Endothelial cell of umbilical vein (primary cell): ENCODE measurements around the gene ADGRD2. TPM values are rescaled to one million over a fixed set of nuclear protein-coding genes. Genes with fewer than 3 reads are reported as not detected.

ENCODE experiments used
- BruUV-seq: library from RNA; stranded (reverse); fragments of 400-500 nt; replicated peaks from 2 replicates; lab custom pipeline; 2021; lab: Mats Ljungman, UMichigan
- CTCF ChIA-PET: fragments of 300-600, 350-600 bp; sonication (Branson Sonifier 250); formaldehyde crosslinking; loops from one replicate; lab custom pipeline; 2021; ENCODE audit warnings: antibody characterized with exemption, inconsistent platforms; lab: Charles Lee
- POLR2A ChIA-PET: fragments of 300-600, 350-600 bp; sonication (Branson Sonifier 250); formaldehyde crosslinking; loops from one replicate; lab custom pipeline; 2021; ENCODE audit warnings: antibody characterized with exemption, inconsistent platforms; lab: Charles Lee
- DNase-seq: peaks from one replicate; pipeline ENCODE4 v3.0.0-alpha.2; 2011; ENCODE audit warnings: low read depth, low spot score
- FAIRE-seq: peaks from 2 replicates; lab custom pipeline; 2011; peaks lifted over from hg19 to GRCh38; lab: Jason Lieb, UNC
- H2AFZ ChIP-seq: 2 replicates; pipeline ENCODE4 v1.6.0; 2012; ENCODE audit warnings: low read depth, low read length, control low read depth, inconsistent platforms
- H3K27ac ChIP-seq: 2 replicates; pipeline ENCODE4 v1.5.1; 2011; ENCODE audit warnings: low read depth, mild to moderate bottlenecking, control low read depth, low read length, moderate library complexity; ENCODE audit not compliant: insufficient read depth
- H3K27me3 ChIP-seq, 2 experiments: 2 replicates each; pipeline versions ENCODE4 v1.6.0 to v1.6.1; 2011; ENCODE audit warnings: low read length in 2 of 2, mixed read lengths in 1 of 2; ENCODE audit not compliant: control insufficient read depth in 2 of 2, insufficient read depth in 2 of 2
- H3K36me3 ChIP-seq, 2 experiments: 2 replicates in 1 of 2; 3 replicates in 1 of 2; pipeline ENCODE4 v1.5.1; 2011; ENCODE audit warnings: low read length in 2 of 2, mild to moderate bottlenecking in 1 of 2, moderate library complexity in 1 of 2; ENCODE audit not compliant: control insufficient read depth in 2 of 2, insufficient read depth in 2 of 2; ENCODE audit errors: extremely low read depth in 1 of 2
- H3K4me1 ChIP-seq: 3 replicates; pipeline ENCODE4 v1.5.1; 2011; ENCODE audit warnings: mild to moderate bottlenecking, low read length; ENCODE audit not compliant: control insufficient read depth, insufficient read depth; ENCODE audit errors: extremely low read depth
- H3K4me2 ChIP-seq: 2 replicates; pipeline ENCODE4 v1.6.1; 2011; ENCODE audit warnings: low read length, control low read depth, mixed read lengths; ENCODE audit not compliant: insufficient read depth
- H3K4me3 ChIP-seq, 3 experiments: fragments of 200-600 bp in 1 of 3; sonication (generic), shearing (Covaris generic) in 1 of 3; replicated peaks in 1 of 3; 2 replicates each; pipeline ENCODE4 v1.5.1; 2011 to 2016; ENCODE audit warnings: control low read depth in 3 of 3, low read length in 3 of 3, mild to moderate bottlenecking in 2 of 3, inconsistent platforms in 1 of 3, low read depth in 1 of 3, moderate library complexity in 1 of 3; ENCODE audit not compliant: insufficient read depth in 1 of 3
- H3K79me2 ChIP-seq: 2 replicates; pipeline ENCODE4 v1.6.0; 2012; ENCODE audit warnings: low read length, inconsistent platforms; ENCODE audit not compliant: control insufficient read depth, insufficient read depth
- H3K9ac ChIP-seq: replicated peaks from 2 replicates; pipeline ENCODE3; 2011; ENCODE audit warnings: low read length, control low read depth; ENCODE audit not compliant: insufficient read depth; ENCODE audit errors: extremely low read depth
- H3K9me1 ChIP-seq: replicated peaks from 3 replicates; pipeline ENCODE4 v1.6.0; 2011; ENCODE audit warnings: mild to moderate bottlenecking, low read length; ENCODE audit not compliant: control insufficient read depth, insufficient read depth; ENCODE audit errors: extremely low read depth
- H3K9me3 ChIP-seq: replicated peaks from 2 replicates; pipeline ENCODE4 v1.5.1; 2012; ENCODE audit warnings: low read length, inconsistent platforms; ENCODE audit not compliant: control insufficient read depth, insufficient read depth
- H4K20me1 ChIP-seq: replicated peaks from 2 replicates; pipeline ENCODE3; 2011; ENCODE audit warnings: mild to moderate bottlenecking, low read length; ENCODE audit not compliant: control insufficient read depth, insufficient read depth; ENCODE audit errors: extremely low read depth
- CTCF ChIP-seq, 2 donors: IDR thresholded peaks; 1 replicate in 1 of 2; 2 replicates in 1 of 2; pipeline ENCODE4 v1.5.1; 2011; ENCODE audit warnings: low read length in 2 of 2, mild to moderate bottlenecking in 2 of 2, moderate library complexity in 2 of 2, control low read depth in 1 of 2, inconsistent platforms in 1 of 2, low read depth in 1 of 2; ENCODE audit not compliant: insufficient read depth in 1 of 2; ENCODE audit errors: extremely low read depth in 1 of 2
- EZH2 ChIP-seq: IDR thresholded peaks from 2 replicates; pipeline ENCODE4 v1.6.1; 2012; ENCODE audit warnings: borderline replicate concordance, low read depth, mild to moderate bottlenecking, moderate library complexity, low read length, inconsistent platforms; ENCODE audit not compliant: severe bottlenecking
- FOS ChIP-seq: IDR thresholded peaks from 2 replicates; pipeline ENCODE4 v1.6.1; 2011; ENCODE audit warnings: mild to moderate bottlenecking, low read length, moderate library complexity, borderline replicate concordance; ENCODE audit not compliant: insufficient read depth
- GATA2 ChIP-seq: IDR thresholded peaks from 2 replicates; pipeline ENCODE4 v1.7.0; 2011; ENCODE audit warnings: low read depth, mild to moderate bottlenecking, moderate library complexity, mixed read lengths, low read length; ENCODE audit not compliant: insufficient read length, insufficient read depth
- JUN ChIP-seq: IDR thresholded peaks from 2 replicates; pipeline ENCODE4 v1.6.1; 2011; ENCODE audit warnings: borderline replicate concordance, low read depth; ENCODE audit not compliant: insufficient read length, insufficient read depth
- MAX ChIP-seq: IDR thresholded peaks from 2 replicates; pipeline ENCODE4 v1.6.1; 2011; ENCODE audit not compliant: insufficient read depth, insufficient read length
- MYC ChIP-seq: IDR thresholded peaks from one replicate; pipeline ENCODE4 v1.6.1; 2011; ENCODE audit warnings: mild to moderate bottlenecking, low read depth, low read length
- POLR2A ChIP-seq: IDR thresholded peaks from 2 replicates; pipeline ENCODE4 v1.6.1; 2012; ENCODE audit warnings: low read depth, mild to moderate bottlenecking, control low read depth, low read length
- POLR2AphosphoS5 ChIP-seq: IDR thresholded peaks from 2 replicates; pipeline ENCODE4 v1.6.1; 2012; ENCODE audit warnings: low read depth, mild to moderate bottlenecking, control low read depth, low read length, moderate library complexity; ENCODE audit not compliant: insufficient read depth
- dilution Hi-C: fragments of 300-500 bp; cut with MboI; formaldehyde crosslinking; loops from one replicate; pipeline ENCODE4 v1.15.0; 2019; ENCODE audit warnings: low sequenced_read_pairs; ENCODE audit not compliant: extremely low pct_ligation_motif_present
- intact Hi-C: fragments of 100-400 bp; cut with micrococcal nuclease; formaldehyde crosslinking; loops from one replicate; pipeline ENCODE4 v1.10.0; 2022
- polyA plus RNA-seq, 4 experiments: library from polyadenylated mRNA; depleted of rRNA in 3 of 4; stranded (reverse) in 3 of 4; unstranded in 1 of 4; fragments of >200 nt; gene quantifications; 2 replicates each; pipeline versions ENCODE4 v1.2.1 to v1.2.3, GENCODE V29; 2011 to 2012; ENCODE audit warnings: missing spikeins in 1 of 4
- total RNA-seq: library from RNA; stranded (reverse); gene quantifications from 2 replicates; pipeline ENCODE4 v1.2.3, GENCODE V29; 2021

Gene ADGRD2
- total and polyA plus RNA-seq, 2 donors (not counting 3 experiments of a cell fraction or from before 2014, with no cell fraction given), result not detected

GRCh38 chr9:124429530-124429867 is 20.8 kb upstream of the ADGRD2 start:
- Histone ChIP-seq H3K36me3 (no peaks in the 10 kb centered on the region), H3K4me2 (no peak overlapping the region), H3K9ac (no peak overlapping the region), H2AFZ (no peak overlapping the region), H3K27ac (no peak overlapping the region), H3K9me3 (no peaks in the 10 kb centered on the region), H3K27me3 (peaks cover 0 to 10% of the 10 kb centered on the region in 2 experiments), H3K4me3 (no peak overlapping the region), H3K79me2 (no peaks in the 10 kb centered on the region), H3K9me1 (no peaks in the 10 kb centered on the region), H3K4me1 (no peaks in the 10 kb centered on the region), H4K20me1 (no peaks in the 10 kb centered on the region)
- BruUV-seq, result no TSS peak
- dilution Hi-C loops, result no loop called here
- TF ChIP-seq CTCF (IDR thresholded peaks at IDR 0.05; ENCODE audit: extremely low read depth in 1 of 2, insufficient read depth in 1 of 2, low read depth in 1 of 2, low read length in 2 of 2), result no peak
- no peak for TF ChIP-seq GATA2
- TF ChIP-seq POLR2AphosphoS5, result no peak
- TF ChIP-seq EZH2, result no peak
- TF ChIP-seq FOS, result no peak
- no peak for TF ChIP-seq MYC
- TF ChIP-seq MAX, result no peak
- TF ChIP-seq POLR2A, result no peak
- TF ChIP-seq JUN, result no peak
- DNase-seq, result no peak
- POLR2A ChIA-PET, result no interaction called here
- no peak for FAIRE-seq
- CTCF ChIA-PET, result interaction anchor here (1.2 kb wide), 1 partner anchor 108 kb away, joined by 5 read pairs; no protein-coding TSS in a partner anchor
- intact Hi-C loops, result no loop called here
